ENCODE results near the gene SF3A1.

GRCh38 chr22:30372915-30373314 lies 16.2 kb upstream of the SF3A1 start:
- TF ChIP-seq CTCF (IDR thresholded peaks at IDR 0.05; ENCODE audit: low read depth, low read length) (no peak), EZH2phosphoT487 (IDR thresholded peaks at IDR 0.05; ENCODE audit: low read depth) (no peak)

Data from OCI-LY3 (cell line).